Measurements from ENCODE around the gene APRT. TPM values are rescaled to one million over a fixed set of nuclear protein-coding genes. Genes with fewer than 3 reads are reported as not detected.
A peak's percentile ranks its signal among the peaks of the same experiment; 100 is the strongest.

The APRT gene
- total RNA-seq, 2 donors from 2014 or later, result 200 to 230 TPM

DNA sequence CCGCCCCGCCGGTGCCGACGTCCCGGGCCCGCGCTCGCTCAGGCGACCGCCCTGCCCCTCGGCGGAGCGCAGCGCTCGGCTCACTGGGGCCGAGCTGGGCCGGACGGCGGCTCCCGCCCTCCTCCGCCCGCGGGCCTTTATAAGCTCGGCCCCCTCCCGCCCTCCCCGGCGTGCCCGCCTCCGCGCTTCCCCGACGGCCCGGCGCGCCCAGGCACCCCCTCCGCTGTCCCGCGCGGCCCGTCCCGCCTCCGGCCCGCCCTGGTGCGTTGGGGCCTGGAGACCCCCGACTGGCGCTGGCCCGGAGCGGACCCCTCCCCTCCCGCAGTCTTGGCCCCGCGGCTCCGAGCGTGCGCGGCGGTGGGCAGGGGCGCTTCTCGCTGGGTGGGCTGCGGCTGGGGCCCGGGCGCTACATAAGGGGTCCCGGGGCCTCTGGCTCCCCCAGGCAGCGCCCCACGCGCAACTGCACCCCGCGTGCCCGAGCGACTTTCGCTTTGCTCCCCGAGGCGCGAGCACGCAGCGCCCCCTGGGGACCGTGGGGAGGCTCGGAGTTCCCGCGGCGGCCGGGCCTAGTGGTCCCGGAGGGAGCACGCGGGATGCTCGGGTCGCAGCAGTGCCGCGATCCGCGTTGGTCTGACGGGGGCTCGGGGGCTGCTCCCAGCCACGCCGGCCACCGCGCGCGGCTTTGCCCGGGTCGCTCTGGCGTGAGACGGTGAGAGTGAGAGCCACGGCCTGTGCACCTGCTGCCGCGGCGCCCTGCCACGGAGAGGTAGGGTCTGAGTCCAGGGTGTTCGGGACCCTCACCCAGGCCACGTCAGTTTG is 26.4 kb downstream of the APRT start, which contains the start of gene PIEZO1:
Gene PIEZO1, minus strand, starts transcription at position 115 of the 819 bp plus-strand sequence. CDS start 256 bp downstream, outside the sequence.
- no peaks in the 10 kb centered on the region for H3K36me3 ChIP-seq (ENCODE audit: control insufficient read depth, insufficient read depth, low read length)
- Mint-ChIP-seq H3K36me3 (ENCODE audit: low read depth) (no peaks in the 10 kb centered on the region), H3K9me3 (no peaks in the 10 kb centered on the region), H3K4me1 (peaks cover 8% of the 10 kb centered on the region), H3K27me3 (ENCODE audit: insufficient read depth) (peaks cover 7% of the 10 kb centered on the region), H3K4me3 (peak within 1 kb of the TSS; percentile 65), H3K27ac (peak within 1 kb of the TSS; percentile 89)
- H3K9me3 ChIP-seq (ENCODE audit: control insufficient read depth, low read length), result no peaks in the 10 kb centered on the region
- peak within 1 kb of the TSS; percentile 79 for H3K9ac ChIP-seq (ENCODE audit: extremely low read depth, low read length, poor library complexity, severe bottlenecking)
- TF ChIP-seq, protein P1, sequence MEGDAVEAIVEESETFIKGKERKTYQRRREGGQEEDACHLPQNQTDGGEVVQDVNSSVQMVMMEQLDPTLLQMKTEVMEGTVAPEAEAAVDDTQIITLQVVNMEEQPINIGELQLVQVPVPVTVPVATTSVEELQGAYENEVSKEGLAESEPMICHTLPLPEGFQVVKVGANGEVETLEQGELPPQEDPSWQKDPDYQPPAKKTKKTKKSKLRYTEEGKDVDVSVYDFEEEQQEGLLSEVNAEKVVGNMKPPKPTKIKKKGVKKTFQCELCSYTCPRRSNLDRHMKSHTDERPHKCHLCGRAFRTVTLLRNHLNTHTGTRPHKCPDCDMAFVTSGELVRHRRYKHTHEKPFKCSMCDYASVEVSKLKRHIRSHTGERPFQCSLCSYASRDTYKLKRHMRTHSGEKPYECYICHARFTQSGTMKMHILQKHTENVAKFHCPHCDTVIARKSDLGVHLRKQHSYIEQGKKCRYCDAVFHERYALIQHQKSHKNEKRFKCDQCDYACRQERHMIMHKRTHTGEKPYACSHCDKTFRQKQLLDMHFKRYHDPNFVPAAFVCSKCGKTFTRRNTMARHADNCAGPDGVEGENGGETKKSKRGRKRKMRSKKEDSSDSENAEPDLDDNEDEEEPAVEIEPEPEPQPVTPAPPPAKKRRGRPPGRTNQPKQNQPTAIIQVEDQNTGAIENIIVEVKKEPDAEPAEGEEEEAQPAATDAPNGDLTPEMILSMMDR (conservative IDR thresholded peaks at IDR 0.05), result peak; percentile 82
- H3K27ac ChIP-seq (ENCODE audit: low read depth, low read length), result no peak within 1 kb of the TSS
- H3K4me1 ChIP-seq (ENCODE audit: control insufficient read depth, insufficient read depth, low read length), result peaks cover 5% of the 10 kb centered on the region
- no peaks in the 10 kb centered on the region for H3K27me3 ChIP-seq (ENCODE audit: control insufficient read depth, insufficient read depth, low read length, poor library complexity, severe bottlenecking)
- H3K4me3 ChIP-seq (ENCODE audit: low read length), result peak within 1 kb of the TSS; percentile 80
- 9% methylated on average over 42 to 106 of the region's 110 CpGs for WGBS, 2 experiments (ENCODE audit: insufficient coverage in 1 of 2, insufficient read length in 1 of 2)
- DNase-seq, result peak; percentile 80

- Histone ChIP-seq H3K4me3 (ENCODE audit: low read length) (peak overlapping the region; percentile 80), H3K9me3 (ENCODE audit: control insufficient read depth, low read length) (no peaks in the 10 kb centered on the region), H3K9ac (ENCODE audit: extremely low read depth, low read length, poor library complexity, severe bottlenecking) (peak overlapping the region; percentile 79), H3K4me1 (ENCODE audit: control insufficient read depth, insufficient read depth, low read length) (peaks cover 9% of the 10 kb centered on the region), H3K27me3 (ENCODE audit: control insufficient read depth, insufficient read depth, low read length, poor library complexity, severe bottlenecking) (no peaks in the 10 kb centered on the region), H3K27ac (ENCODE audit: low read depth, low read length) (no peak overlapping the region), H3K36me3 (ENCODE audit: control insufficient read depth, insufficient read depth, low read length) (no peaks in the 10 kb centered on the region)
- Mint-ChIP-seq H3K4me3 (peak overlapping the region; percentile 65), H3K27me3 (ENCODE audit: insufficient read depth) (peaks cover 5% of the 10 kb centered on the region), H3K4me1 (peaks cover 12% of the 10 kb centered on the region), H3K27ac (no peak overlapping the region), H3K9me3 (no peaks in the 10 kb centered on the region), H3K36me3 (ENCODE audit: low read depth) (no peaks in the 10 kb centered on the region)
- TF ChIP-seq, protein P1 (conservative IDR thresholded peaks at IDR 0.05), result no peak
- WGBS, 2 experiments (ENCODE audit: insufficient coverage in 1 of 2, insufficient read length in 1 of 2), result 0% methylated on average over 9 to 32 of the region's 32 CpGs
- no peak for DNase-seq
Observed at GRCh38 chr16:88784856-88785105, 26.9 kb downstream of the APRT start.

- Histone ChIP-seq H3K9ac (ENCODE audit: extremely low read depth, low read length, poor library complexity, severe bottlenecking) (peak overlapping the region; percentile 79), H3K4me1 (ENCODE audit: control insufficient read depth, insufficient read depth, low read length) (peaks cover 10% of the 10 kb centered on the region), H3K36me3 (ENCODE audit: control insufficient read depth, insufficient read depth, low read length) (no peaks in the 10 kb centered on the region), H3K4me3 (ENCODE audit: low read length) (peak overlapping the region; percentile 80), H3K27me3 (ENCODE audit: control insufficient read depth, insufficient read depth, low read length, poor library complexity, severe bottlenecking) (no peaks in the 10 kb centered on the region), H3K9me3 (ENCODE audit: control insufficient read depth, low read length) (no peaks in the 10 kb centered on the region), H3K27ac (ENCODE audit: low read depth, low read length) (no peak overlapping the region)
- no peaks in the 10 kb centered on the region for H3K36me3 Mint-ChIP-seq (ENCODE audit: low read depth)
- no peaks in the 10 kb centered on the region for H3K9me3 Mint-ChIP-seq
- peaks cover 5% of the 10 kb centered on the region for H3K27me3 Mint-ChIP-seq (ENCODE audit: insufficient read depth)
- TF ChIP-seq, protein P1 (conservative IDR thresholded peaks at IDR 0.05), result peak; percentile 71
- DNase-seq, result peak; percentile 87
- H3K4me1 Mint-ChIP-seq, result peaks cover 12% of the 10 kb centered on the region
- H3K27ac Mint-ChIP-seq, result peak overlapping the region; percentile 89
- H3K4me3 Mint-ChIP-seq, result peak overlapping the region; percentile 65
- 8 to 13% methylated on average over 26 to 74 of the region's 74 CpGs for WGBS, 2 experiments (ENCODE audit: insufficient coverage in 1 of 2, insufficient read length in 1 of 2)
Observed at GRCh38 chr16:88784074-88784855, 27.5 kb downstream of the APRT start.

Measured in endodermal cell (in vitro differentiated cells).